K562 (cell line): Measurements from ENCODE around the gene CD300A. TPM values are rescaled to one million over a fixed set of nuclear protein-coding genes. Genes with fewer than 3 reads are reported as not detected.
A peak's percentile ranks its signal among the peaks of the same experiment; 100 is the strongest.

Source experiments
- CBX2 ChIP-seq: fragments of 200-600 bp; sonication (generic); IDR thresholded peaks from one replicate; pipeline ENCODE4 v1.6.1; 2012; ENCODE audit warnings: mild to moderate bottlenecking, low read length, inconsistent platforms; ENCODE audit not compliant: insufficient read depth, poor library complexity, severe bottlenecking
- CBX5 ChIP-seq: IDR thresholded peaks from 2 replicates; pipeline ENCODE4 v1.6.1; 2014; ENCODE audit warnings: low read depth, borderline replicate concordance
- E2F6 ChIP-seq, 2 experiments: IDR thresholded peaks; 2 replicates each; pipeline ENCODE4 v1.6.1; 2011; ENCODE audit warnings: borderline replicate concordance in 1 of 2, control low read depth in 1 of 2, low read depth in 1 of 2, low read length in 1 of 2, mild to moderate bottlenecking in 1 of 2, mixed read lengths in 1 of 2, moderate library complexity in 1 of 2; ENCODE audit not compliant: insufficient read depth in 1 of 2, insufficient read length in 1 of 2, poor library complexity in 1 of 2, severe bottlenecking in 1 of 2; ENCODE audit errors: extremely low read depth in 1 of 2
- GTF2E2 ChIP-seq: fragments of 200-800 bp; sonication (Bioruptor generic); IDR thresholded peaks from 2 replicates; pipeline ENCODE4 v1.6.1; 2016; ENCODE audit warnings: missing genetic modification characterization, missing compliant biosample characterization
- MGA ChIP-seq: fragments of 450-650 bp; IDR thresholded peaks from 2 replicates; pipeline ENCODE4 v1.6.1; 2016; ENCODE audit warnings: mild to moderate bottlenecking, moderate library complexity
- MNT ChIP-seq, 2 experiments: fragments of 450-650 bp; conservative IDR thresholded peaks; 2 replicates each; pipeline ENCODE4 v1.6.1; 2017; ENCODE audit warnings: mild to moderate bottlenecking in 2 of 2, moderate library complexity in 2 of 2
- THAP7 ChIP-seq: fragments of 250-450 bp; sonication (Bioruptor Pico); IDR thresholded peaks from 2 replicates; pipeline ENCODE4 v1.5.0; 2021
- ZBTB5 ChIP-seq: fragments of 450-650 bp; IDR thresholded peaks from 2 replicates; pipeline ENCODE4 v1.6.1; 2017; ENCODE audit warnings: antibody characterized with exemption
- polyA plus RNA-seq, 8 experiments: library from polyadenylated mRNA; depleted of rRNA in 4 of 8; stranded (reverse) in 5 of 8; unstranded in 3 of 8; fragments of >200 nt; fragmentation: Nextera tagmentation in 2 of 8; fragmentation: Illumina TruSeq in 1 of 8; extraction: Ambion mirVana in 2 of 8; extraction: Trizol in 1 of 8; gene quantifications; 2 replicates each; pipeline versions ENCODE4 v1.2.1 to v1.2.3, GENCODE V29; 2011 to 2014; ENCODE audit warnings: inconsistent platforms in 1 of 8, missing spikeins in 1 of 8
- total RNA-seq, 7 experiments: library from RNA; depleted of rRNA in 6 of 7; stranded (reverse); fragments of >200 nt in 6 of 7; fragmentation: Illumina TruSeq in 2 of 7; extraction: Trizol in 2 of 7; gene quantifications; 2 replicates each; pipeline versions ENCODE4 v1.2.1 to v1.2.3, GENCODE V29; 2011 to 2021; ENCODE audit warnings: low replicate concordance in 1 of 7

The CD300A gene
- total and polyA plus RNA-seq, 9 of the 15 experiments (the other 6 are each of a cell fraction or from before 2014, with no cell fraction given): 0.21 to 1.7 (median 0.41) TPM; not detected in 1

- TF ChIP-seq MGA (peak; percentile 58; the same call in 1 of the 2 replicates), THAP7 (no peak), E2F6 (IDR thresholded peaks at IDR 0.05; ENCODE audit: borderline replicate concordance in 1 of 2, extremely low read depth in 1 of 2, insufficient read depth in 1 of 2, insufficient read length in 1 of 2, low read depth in 1 of 2, low read length in 1 of 2, poor library complexity in 1 of 2, severe bottlenecking in 1 of 2) (peak in 1 of 2 experiments; percentile 11), GTF2E2 (tag) (no peak), CBX5 (no peak), CBX2 (no peak), ZBTB5 (no peak), MNT (conservative IDR thresholded peaks at IDR 0.05) (peak; percentile 36 to 63; a peak in 2 of 4 replicates)
Observed at GRCh38 chr17:74514632-74515334, 48.3 kb downstream of the CD300A start (continued).
